Stomach (tissue), 4 donors: ENCODE data around the gene NQO2.

ENCODE experiments used
- CTCF ChIP-seq, 7 experiments: fragments of 450-650 bp in 4 of 7; fragments of 200-600 bp in 3 of 7; sonication (generic) in 3 of 7; IDR thresholded peaks; one replicate each; pipeline ENCODE4 v1.5.1; 2016 to 2019; ENCODE audit warnings: antibody characterized with exemption in 7 of 7, control low read depth in 2 of 7, mild to moderate bottlenecking in 1 of 7
- POLR2A ChIP-seq, 4 donors: fragments of 450-650 bp; IDR thresholded peaks; one replicate each; pipeline ENCODE4 v1.6.1; 2016; ENCODE audit warnings: antibody characterized with exemption in 4 of 4, control low read depth in 2 of 4, mild to moderate bottlenecking in 1 of 4, moderate library complexity in 1 of 4
- POLR2AphosphoS5 ChIP-seq, 3 donors: sonication (generic); formaldehyde crosslinking; IDR thresholded peaks; one replicate each; pipeline ENCODE4 v1.6.1; 2016; ENCODE audit warnings: antibody characterized with exemption in 3 of 3

DNA sequence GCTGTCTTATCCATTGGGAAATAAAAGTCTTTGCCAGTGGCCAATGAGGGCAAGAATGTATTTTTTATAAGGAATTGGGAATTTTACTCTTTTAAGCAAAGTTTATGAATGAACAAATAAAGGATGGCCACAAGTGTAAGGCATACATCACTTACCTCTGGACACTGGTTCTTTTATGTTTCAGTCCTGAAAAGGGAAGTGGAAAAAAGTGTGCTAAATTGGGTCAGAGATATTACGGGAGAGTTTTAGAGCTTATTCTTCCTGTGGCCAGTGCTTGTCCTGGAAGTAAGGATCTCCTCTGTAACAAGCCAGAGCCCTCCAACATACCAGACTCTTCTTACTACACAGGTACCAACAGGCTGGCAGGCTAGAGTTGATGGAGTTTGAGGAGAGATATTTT lies 46.1 kb downstream of the NQO2 start:
- no peak for TF ChIP-seq POLR2AphosphoS5 (IDR thresholded peaks at IDR 0.05)
- no peak for TF ChIP-seq CTCF (IDR thresholded peaks at IDR 0.05)
- no peak for TF ChIP-seq POLR2A (IDR thresholded peaks at IDR 0.05)
